Measurements from ENCODE around the gene KMT2C.
A peak's percentile ranks its signal among the peaks of the same experiment; 100 is the strongest.

KMT2C gene

DNA sequence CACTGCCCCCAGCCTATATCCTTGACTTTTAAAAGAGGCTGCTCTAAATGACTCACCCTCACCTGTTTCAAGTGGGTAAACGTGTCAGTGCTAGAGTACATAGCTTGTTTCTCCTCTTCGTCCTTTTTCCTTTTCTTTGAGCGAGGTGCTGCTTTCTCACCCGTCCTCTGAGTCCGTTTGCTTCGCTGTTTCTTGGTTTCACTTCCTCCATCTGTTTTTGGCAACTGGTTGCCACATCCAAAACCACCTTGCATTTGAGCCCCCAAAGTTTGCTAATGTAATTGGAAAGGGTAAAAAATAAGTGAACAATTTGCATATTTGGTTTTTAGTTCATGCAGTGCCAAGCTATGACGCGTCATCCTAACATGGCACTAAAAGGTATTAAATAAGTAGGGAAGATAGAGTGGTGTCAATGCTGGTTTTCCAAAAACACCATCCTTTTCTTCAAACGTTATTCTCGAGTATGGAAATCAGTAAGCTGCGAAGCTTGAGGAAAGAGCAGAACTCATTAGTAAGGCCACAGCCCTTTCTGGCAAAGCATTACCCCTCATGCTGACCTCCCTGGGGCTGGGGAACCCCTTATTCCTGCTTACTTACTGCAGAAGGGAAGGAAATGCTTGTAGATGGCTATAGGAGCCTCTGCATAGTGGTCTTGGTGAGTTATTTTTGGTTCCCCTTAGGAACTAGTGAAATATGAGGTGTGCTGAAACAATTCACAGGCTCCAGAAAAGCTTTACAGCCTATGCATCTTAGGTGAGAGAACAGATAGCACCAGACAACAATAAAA lies 276.8 kb downstream of the KMT2C start:
- no peak for TF ChIP-seq CTCF (IDR thresholded peaks at IDR 0.05; ENCODE audit: insufficient read depth, low read depth, low read length, missing control alignments)
- peak; percentile 10 for DNase-seq (ENCODE audit: low read depth)
- H3K4me3 ChIP-seq (ENCODE audit: low read length) = no peak overlapping the region

DNA sequence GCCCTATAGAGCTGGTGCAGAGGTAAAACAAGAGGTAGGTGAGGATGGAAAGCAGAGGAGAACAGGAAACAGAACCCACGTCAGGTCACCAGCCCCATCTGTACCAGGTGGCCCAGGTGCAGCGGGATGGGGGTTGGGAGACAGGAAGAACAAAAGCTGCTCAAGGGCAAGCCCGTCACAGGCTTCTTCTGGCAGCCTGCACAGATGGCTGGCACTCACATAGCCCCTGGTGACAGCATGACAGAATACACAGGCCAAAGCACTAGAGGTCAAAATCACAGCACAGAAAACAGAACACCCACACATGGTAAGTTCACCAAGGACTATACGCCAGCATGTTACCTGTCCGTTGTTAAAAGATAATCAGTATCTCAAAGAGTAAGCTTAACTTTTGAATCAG lies 283.5 kb downstream of the KMT2C start:
- H3K4me3 ChIP-seq (ENCODE audit: low read length) = no peak overlapping the region
- no peak for TF ChIP-seq CTCF (IDR thresholded peaks at IDR 0.05; ENCODE audit: insufficient read depth, low read depth, low read length, missing control alignments)
- no peak for DNase-seq (ENCODE audit: low read depth)

GRCh38 chr7:152149363-152149762 lies 286.4 kb downstream of the KMT2C start:
- no peak overlapping the region for H3K4me3 ChIP-seq (ENCODE audit: low read length)
- TF ChIP-seq CTCF (IDR thresholded peaks at IDR 0.05; ENCODE audit: insufficient read depth, low read depth, low read length, missing control alignments) = no peak
- DNase-seq (ENCODE audit: low read depth) = no peak

DNA sequence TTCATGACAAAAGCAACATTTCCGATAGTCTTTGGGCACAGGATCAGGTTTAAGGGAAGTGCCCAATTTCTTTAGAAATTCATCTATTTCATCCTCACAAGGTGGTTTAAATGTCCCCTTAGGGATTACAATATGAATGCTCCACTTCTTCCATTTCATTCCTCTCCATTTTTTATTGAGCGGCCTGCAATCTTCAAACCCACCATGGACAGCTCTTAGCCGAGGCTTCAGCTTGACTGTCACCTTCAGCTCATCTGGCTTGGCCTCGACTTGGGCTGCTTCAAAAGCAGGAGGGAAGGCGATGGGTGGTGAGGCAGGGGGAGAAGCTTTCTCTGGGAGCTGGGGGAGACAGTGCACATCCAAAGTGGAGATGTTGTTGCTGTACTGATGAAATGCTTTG lies 287.1 kb downstream of the KMT2C start:
- DNase-seq (ENCODE audit: low read depth) = no peak
- no peak for TF ChIP-seq CTCF (IDR thresholded peaks at IDR 0.05; ENCODE audit: insufficient read depth, low read depth, low read length, missing control alignments)
- no peak overlapping the region for H3K4me3 ChIP-seq (ENCODE audit: low read length)

DNA sequence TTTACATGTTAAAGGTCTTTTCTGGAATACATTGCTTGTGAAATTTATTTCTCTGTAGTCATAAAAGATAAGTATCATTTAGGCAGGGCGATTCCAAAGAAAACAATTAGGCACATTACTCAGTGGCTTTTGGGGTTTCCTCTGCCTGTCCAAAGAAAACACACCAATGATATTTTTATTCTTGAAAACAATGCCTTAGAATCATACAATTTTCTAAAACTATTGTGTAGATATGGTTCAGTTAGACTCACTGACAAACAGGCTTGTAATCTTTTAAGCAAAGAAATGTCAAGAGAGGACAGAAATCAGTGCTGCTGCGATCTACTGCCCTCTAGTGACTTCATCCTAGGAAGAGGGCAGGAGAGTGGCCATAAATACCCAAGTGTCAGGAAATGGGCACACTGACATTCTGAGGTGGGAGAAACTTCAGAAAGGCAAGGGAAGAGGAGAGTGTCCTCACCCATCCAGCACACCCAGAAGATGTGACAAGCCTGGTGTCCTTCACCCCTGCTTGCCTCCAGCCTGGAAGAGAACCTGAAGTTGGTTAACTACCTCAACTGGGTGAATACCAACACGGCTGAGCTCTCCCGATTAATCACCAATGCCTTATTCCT lies 289.8 kb downstream of the KMT2C start:
- TF ChIP-seq CTCF (IDR thresholded peaks at IDR 0.05; ENCODE audit: insufficient read depth, low read depth, low read length, missing control alignments) = peak; percentile 75
- peak; percentile 55 for DNase-seq (ENCODE audit: low read depth)
- H3K4me3 ChIP-seq (ENCODE audit: low read length) = no peak overlapping the region

DNA sequence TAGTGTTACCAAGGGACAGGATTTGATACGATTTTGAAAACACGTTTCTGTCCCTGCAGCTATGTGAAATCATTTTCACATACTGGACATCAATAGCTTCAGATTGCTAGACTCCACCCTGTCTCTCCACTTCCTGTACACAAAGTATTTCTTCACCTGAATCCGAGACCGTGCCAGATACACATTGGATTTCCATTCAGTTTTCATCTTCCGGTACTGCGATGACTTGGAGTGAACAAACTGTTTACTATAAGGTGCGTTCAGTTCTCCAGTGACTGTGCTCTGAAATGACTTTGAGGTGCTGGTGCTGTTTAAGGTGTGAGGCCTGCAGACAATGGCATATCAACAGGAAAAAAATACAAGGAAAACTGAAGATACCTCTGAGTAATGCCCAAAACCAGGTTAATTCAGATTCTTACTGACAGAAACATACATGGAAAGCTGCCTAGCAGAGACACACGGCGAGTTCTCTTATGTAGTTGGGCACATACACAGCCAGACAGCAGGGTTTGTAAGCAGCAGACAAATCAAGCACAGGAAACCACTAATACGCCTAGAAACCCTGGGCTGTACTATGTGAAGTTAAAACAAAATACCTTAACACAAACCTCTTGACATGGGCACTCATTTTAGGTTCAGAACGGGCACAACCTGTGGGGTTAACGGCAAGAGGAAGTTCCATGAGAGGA lies 291.1 kb downstream of the KMT2C start:
- no peak overlapping the region for H3K4me3 ChIP-seq (ENCODE audit: low read length)
- TF ChIP-seq CTCF (IDR thresholded peaks at IDR 0.05; ENCODE audit: insufficient read depth, low read depth, low read length, missing control alignments) = no peak
- DNase-seq (ENCODE audit: low read depth) = no peak
